ENCODE results near the gene MYO18B.
A peak's percentile ranks its signal among the peaks of the same experiment; 100 is the strongest.

The MYO18B gene

DNA sequence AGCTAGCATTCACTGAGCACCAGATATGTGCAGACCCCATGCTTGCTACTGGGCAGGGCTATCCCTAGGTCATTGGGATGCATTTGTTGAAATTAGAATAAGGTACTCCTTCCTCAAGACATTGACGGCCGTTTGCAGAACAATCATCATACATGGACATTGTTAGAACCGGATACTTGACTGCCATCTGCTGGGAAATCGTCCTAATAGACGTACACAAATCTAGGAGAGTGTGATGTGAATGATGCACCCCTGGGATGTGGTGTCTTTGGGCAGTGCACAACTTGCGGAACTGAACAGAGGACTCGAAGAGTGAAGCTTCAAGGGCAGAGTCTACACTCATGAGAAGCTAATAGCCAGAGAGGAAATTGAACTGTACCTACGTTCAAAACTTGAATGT is 35.9 kb downstream of the MYO18B start:
- in situ Hi-C loops (cut with HindIII; ENCODE audit: low sequenced_read_pairs): loop anchor here (10.0 kb wide), 1 partner anchor 557 kb away; no protein-coding TSS in a partner anchor
- TF ChIP-seq, protein P1, sequence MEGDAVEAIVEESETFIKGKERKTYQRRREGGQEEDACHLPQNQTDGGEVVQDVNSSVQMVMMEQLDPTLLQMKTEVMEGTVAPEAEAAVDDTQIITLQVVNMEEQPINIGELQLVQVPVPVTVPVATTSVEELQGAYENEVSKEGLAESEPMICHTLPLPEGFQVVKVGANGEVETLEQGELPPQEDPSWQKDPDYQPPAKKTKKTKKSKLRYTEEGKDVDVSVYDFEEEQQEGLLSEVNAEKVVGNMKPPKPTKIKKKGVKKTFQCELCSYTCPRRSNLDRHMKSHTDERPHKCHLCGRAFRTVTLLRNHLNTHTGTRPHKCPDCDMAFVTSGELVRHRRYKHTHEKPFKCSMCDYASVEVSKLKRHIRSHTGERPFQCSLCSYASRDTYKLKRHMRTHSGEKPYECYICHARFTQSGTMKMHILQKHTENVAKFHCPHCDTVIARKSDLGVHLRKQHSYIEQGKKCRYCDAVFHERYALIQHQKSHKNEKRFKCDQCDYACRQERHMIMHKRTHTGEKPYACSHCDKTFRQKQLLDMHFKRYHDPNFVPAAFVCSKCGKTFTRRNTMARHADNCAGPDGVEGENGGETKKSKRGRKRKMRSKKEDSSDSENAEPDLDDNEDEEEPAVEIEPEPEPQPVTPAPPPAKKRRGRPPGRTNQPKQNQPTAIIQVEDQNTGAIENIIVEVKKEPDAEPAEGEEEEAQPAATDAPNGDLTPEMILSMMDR (IDR thresholded peaks at IDR 0.05; ENCODE audit: low read depth, low read length, missing control alignments): peak; percentile 54
- H3K4me3 ChIP-seq (ENCODE audit: low read depth, low read length): no peak overlapping the region
- DNase-seq (ENCODE audit: low read depth): peak; percentile 29

DNA sequence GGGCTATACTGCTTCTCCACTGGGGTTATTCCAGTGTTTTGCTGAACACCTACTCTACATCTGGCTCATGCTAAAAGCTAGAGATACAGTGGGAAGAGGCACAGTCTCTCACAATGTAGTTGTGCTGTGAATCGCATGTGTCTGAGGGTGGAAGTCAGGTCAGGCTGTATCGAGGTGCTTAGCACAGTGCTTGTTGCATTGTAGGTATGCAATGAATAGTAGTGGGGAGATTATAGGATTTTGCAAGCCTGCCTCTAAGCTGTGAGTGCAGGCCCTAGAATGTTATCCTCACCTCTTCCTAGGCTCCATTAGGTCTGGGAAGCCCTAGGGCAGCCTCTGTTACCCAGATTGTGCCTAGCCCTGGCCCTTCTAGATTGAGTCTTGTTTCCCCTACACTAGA is 37.4 kb downstream of the MYO18B start:
- no peak overlapping the region for H3K4me3 ChIP-seq (ENCODE audit: low read depth, low read length)
- in situ Hi-C loops (cut with HindIII; ENCODE audit: low sequenced_read_pairs): loop anchor here (10.0 kb wide), 1 partner anchor 555 kb away; no protein-coding TSS in a partner anchor
- DNase-seq (ENCODE audit: low read depth): no peak
- TF ChIP-seq, protein P1 (IDR thresholded peaks at IDR 0.05; ENCODE audit: low read depth, low read length, missing control alignments): no peak

DNA sequence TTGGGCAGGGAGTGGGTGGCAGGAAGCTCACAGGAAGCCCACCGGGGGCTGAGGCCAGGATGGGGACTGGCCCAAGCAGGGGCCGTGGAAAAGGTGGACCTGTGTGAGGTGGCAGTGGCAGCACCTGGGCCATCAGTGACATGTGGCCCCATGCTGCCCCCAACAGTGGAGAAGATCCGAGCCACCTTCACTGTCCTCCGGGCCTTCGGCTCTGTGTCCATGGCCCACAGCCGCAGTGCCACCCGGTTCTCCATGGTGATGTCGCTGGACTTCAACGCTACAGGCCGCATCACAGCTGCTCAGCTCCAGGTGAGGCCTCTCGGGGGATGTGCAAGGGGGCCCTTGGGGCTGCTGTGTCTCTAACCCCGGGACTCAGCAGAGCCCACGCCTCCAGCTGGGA is 37.9 kb downstream of the MYO18B start:
- no peak overlapping the region for H3K4me3 ChIP-seq (ENCODE audit: low read depth, low read length)
- DNase-seq (ENCODE audit: low read depth): no peak
- TF ChIP-seq, protein P1 (IDR thresholded peaks at IDR 0.05; ENCODE audit: low read depth, low read length, missing control alignments): no peak
- in situ Hi-C loops (cut with HindIII; ENCODE audit: low sequenced_read_pairs): loop anchor here (10.0 kb wide), 1 partner anchor 555 kb away; no protein-coding TSS in a partner anchor

DNA sequence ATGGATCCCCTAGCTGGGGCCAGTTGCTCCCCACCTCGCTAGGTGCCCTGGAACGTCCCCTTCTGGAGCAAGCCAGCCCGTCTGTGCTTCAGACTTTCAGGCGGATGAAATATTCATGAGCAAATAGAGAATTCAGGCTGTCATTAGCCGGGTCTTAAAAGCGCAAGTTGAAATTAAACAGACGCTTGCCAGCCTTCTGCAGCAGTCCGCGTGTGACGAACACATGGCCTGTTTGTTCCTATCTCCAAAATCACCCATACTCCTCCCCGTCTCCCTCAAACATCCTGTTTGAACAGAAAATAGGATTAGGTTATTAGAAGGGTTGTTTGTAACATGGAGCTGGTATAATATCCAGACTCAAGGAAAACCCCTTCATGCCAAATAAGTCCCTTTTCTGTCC is 38.7 kb downstream of the MYO18B start:
- H3K4me3 ChIP-seq (ENCODE audit: low read depth, low read length): no peak overlapping the region
- TF ChIP-seq, protein P1 (IDR thresholded peaks at IDR 0.05; ENCODE audit: low read depth, low read length, missing control alignments): no peak
- no peak for DNase-seq (ENCODE audit: low read depth)
- in situ Hi-C loops (cut with HindIII; ENCODE audit: low sequenced_read_pairs): no loop called here

DNA sequence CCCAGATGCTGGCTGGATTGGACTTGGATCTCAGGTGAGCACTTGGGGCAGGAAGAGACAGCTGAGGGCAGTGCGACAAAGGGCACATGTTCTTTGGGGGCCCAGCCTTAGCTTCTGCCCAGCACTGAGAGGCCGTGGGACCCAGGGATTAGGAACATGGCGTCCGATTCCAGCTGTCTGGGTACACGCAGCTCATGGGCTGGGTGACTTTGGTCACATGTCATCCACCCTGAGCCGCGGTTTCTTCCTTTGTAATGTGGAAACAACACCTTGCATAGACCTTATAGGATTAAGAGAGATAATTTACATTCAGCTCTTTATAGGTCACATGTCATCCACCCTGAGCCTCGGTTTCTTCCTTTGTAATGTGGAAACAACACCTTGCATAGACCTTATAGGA is 39.8 kb downstream of the MYO18B start:
- H3K4me3 ChIP-seq (ENCODE audit: low read depth, low read length): no peak overlapping the region
- in situ Hi-C loops (cut with HindIII; ENCODE audit: low sequenced_read_pairs): no loop called here
- no peak for DNase-seq (ENCODE audit: low read depth)
- TF ChIP-seq, protein P1 (IDR thresholded peaks at IDR 0.05; ENCODE audit: low read depth, low read length, missing control alignments): no peak

DNA sequence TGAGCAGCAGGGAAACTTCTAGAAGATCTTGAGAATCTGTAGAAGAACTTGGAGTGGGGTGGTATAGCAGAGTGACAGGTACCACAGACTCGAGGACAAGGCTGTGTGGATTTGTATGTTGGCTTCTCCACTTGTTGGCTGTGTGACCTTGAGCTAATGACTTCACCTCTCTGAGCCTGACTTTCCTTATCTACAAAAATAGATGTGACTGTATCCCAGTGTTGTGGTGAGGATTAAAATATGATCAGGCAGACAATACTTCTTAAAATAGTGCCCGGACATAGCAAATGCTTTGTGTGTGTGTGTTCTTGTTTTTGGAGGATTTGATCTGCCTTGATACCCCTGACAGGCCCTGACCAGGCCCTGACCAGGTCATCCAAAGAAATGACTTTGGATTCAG is 40.8 kb downstream of the MYO18B start:
- TF ChIP-seq, protein P1 (IDR thresholded peaks at IDR 0.05; ENCODE audit: low read depth, low read length, missing control alignments): no peak
- no peak overlapping the region for H3K4me3 ChIP-seq (ENCODE audit: low read depth, low read length)
- in situ Hi-C loops (cut with HindIII; ENCODE audit: low sequenced_read_pairs): no loop called here
- DNase-seq (ENCODE audit: low read depth): no peak

DNA sequence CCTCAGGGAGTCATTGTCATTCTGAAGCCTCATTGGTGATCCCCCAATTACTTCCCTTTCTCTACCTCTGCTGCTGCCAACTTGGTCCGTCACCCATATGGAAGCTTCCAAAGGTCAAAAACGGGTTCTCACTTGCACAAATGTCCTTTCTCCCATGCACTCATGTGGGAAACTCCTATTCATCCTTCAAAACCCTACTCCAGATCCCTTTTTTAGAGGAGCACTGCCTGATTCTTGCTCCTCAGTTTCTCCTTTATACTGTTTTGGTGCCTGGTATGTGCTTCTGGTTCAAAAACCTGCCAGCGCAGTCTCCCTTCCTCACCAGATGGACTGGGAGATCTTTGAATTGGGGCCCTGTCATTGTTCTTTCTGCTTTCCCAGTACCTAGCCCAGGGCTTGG is 41.9 kb downstream of the MYO18B start:
- H3K4me3 ChIP-seq (ENCODE audit: low read depth, low read length): no peak overlapping the region
- in situ Hi-C loops (cut with HindIII; ENCODE audit: low sequenced_read_pairs): no loop called here
- TF ChIP-seq, protein P1 (IDR thresholded peaks at IDR 0.05; ENCODE audit: low read depth, low read length, missing control alignments): no peak
- DNase-seq (ENCODE audit: low read depth): no peak

Data from astrocyte of the cerebellum (primary cell).